Measurements from ENCODE around the gene CD40LG.

The CD40LG gene

GRCh38 chrX:136674270-136674985 is 26.5 kb downstream of the CD40LG start:
- TF ChIP-seq, protein P1, sequence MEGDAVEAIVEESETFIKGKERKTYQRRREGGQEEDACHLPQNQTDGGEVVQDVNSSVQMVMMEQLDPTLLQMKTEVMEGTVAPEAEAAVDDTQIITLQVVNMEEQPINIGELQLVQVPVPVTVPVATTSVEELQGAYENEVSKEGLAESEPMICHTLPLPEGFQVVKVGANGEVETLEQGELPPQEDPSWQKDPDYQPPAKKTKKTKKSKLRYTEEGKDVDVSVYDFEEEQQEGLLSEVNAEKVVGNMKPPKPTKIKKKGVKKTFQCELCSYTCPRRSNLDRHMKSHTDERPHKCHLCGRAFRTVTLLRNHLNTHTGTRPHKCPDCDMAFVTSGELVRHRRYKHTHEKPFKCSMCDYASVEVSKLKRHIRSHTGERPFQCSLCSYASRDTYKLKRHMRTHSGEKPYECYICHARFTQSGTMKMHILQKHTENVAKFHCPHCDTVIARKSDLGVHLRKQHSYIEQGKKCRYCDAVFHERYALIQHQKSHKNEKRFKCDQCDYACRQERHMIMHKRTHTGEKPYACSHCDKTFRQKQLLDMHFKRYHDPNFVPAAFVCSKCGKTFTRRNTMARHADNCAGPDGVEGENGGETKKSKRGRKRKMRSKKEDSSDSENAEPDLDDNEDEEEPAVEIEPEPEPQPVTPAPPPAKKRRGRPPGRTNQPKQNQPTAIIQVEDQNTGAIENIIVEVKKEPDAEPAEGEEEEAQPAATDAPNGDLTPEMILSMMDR (IDR thresholded peaks at IDR 0.05; ENCODE audit: low read depth, low read length) = no peak
- DNase-seq (ENCODE audit: extremely low read depth, low read depth) = no peak

GRCh38 chrX:136679531-136679930 is 31.6 kb downstream of the CD40LG start:
- TF ChIP-seq, protein P1 (IDR thresholded peaks at IDR 0.05; ENCODE audit: low read depth, low read length) = no peak

GRCh38 chrX:136684120-136684519 is 36.2 kb downstream of the CD40LG start:
- TF ChIP-seq, protein P1 (IDR thresholded peaks at IDR 0.05; ENCODE audit: low read depth, low read length) = no peak

More at GRCh38 chrX:136679531-136679930, 31.6 kb downstream of the CD40LG start:
- DNase-seq (ENCODE audit: extremely low read depth, low read depth) = no peak

DNA sequence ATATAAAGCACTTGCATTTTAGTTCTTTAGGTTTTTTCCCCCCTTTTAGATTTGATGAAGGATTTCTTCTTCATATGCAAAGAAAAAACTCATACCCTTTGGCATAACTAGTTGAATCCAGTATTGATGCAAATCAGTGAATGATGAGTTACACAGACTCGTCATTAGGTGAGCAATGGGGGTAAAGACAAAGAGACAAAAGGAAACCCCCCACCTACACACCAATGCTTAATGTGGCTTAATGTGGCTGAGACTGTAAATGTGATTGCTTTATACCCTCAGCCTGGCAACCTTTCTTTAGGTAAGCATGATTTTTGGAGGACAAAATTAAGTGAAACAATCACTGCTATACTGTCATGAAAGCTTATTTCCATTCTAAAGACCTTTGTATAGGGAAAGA is 39.5 kb downstream of the CD40LG start:
- TF ChIP-seq, protein P1 (IDR thresholded peaks at IDR 0.05; ENCODE audit: low read depth, low read length) = no peak
- no peak for DNase-seq (ENCODE audit: extremely low read depth, low read depth)

More at GRCh38 chrX:136684120-136684519, 36.2 kb downstream of the CD40LG start:
- DNase-seq (ENCODE audit: extremely low read depth, low read depth) = no peak

DNA sequence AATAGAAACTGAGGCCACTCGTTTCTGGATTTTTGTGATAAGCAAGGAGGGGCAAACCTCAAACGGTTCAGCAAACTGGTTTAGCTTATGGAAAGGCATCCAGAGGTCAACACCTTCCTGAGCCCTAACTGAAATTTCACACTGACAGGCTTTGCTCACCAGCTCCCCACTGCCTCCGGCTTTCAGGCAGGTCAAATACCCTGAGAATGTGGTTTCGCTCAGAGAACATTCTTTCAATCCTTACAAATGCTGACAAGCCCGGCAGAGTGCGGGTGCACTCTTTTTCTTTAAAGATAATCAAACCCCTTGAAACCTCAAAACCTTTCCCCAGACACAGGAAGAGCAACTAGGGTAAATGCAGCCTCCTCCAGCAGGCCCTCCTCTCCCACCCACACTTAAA is 41.5 kb downstream of the CD40LG start:
- no peak for DNase-seq (ENCODE audit: extremely low read depth, low read depth)
- TF ChIP-seq, protein P1 (IDR thresholded peaks at IDR 0.05; ENCODE audit: low read depth, low read length) = no peak

DNA sequence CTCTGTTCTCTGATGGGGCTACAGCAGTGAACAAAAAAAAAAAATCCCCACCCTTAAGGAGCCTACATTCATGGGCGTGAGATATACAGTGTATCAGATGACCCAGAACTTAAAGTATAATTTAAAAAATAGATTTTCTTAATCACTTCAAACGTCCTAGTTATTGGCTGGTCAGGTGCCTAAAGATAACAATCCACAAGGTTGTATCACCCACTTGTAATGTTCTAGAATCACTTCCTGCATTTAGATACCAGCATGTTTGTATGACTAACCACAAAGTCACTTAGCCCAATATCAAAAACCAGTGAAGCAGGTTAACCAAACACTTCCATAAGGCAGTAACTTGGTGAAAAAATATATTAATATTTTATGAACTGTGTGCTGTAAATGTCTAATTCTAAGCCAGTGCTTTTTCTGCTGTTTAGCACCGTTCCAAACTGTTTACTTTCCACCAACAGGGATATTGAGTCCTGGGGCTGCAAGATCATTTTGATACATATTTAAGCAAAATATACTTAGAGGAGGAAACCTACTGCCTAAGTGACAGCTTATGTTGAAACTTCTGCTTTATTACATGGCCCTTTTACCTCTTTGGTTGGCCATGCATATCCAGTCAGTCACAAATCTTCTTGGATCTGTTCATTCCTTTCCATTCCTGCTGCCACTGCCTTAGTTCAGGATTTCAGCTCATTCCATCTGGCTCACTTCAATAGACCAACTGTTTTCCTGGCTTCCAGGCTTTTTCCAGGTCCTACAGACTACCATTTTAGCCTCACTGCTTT is 43.3 kb downstream of the CD40LG start:
- TF ChIP-seq, protein P1 (IDR thresholded peaks at IDR 0.05; ENCODE audit: low read depth, low read length) = no peak
- no peak for DNase-seq (ENCODE audit: extremely low read depth, low read depth)

DNA sequence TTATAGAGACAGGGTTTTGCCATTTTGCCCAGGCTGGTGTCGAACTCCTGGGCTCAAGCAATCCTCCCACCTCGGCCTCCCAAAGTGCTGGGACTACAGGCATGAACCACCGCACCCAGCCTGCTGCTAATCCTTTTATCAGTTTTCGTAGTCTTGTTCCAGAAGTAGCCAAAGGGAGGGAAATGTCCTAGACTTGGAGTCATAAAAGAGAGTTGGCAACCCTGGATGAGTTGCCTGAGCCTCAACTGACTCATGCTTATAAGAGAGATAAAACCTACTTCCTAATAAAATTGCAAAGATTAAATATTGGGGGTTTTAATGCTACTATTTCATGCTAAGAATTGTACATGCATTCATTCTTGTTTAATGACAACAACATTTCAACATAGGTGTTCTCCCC is 44.3 kb downstream of the CD40LG start:
- TF ChIP-seq, protein P1 (IDR thresholded peaks at IDR 0.05; ENCODE audit: low read depth, low read length) = no peak
- DNase-seq (ENCODE audit: extremely low read depth, low read depth) = no peak
